Measurements from ENCODE around the gene NIT2.

DNA sequence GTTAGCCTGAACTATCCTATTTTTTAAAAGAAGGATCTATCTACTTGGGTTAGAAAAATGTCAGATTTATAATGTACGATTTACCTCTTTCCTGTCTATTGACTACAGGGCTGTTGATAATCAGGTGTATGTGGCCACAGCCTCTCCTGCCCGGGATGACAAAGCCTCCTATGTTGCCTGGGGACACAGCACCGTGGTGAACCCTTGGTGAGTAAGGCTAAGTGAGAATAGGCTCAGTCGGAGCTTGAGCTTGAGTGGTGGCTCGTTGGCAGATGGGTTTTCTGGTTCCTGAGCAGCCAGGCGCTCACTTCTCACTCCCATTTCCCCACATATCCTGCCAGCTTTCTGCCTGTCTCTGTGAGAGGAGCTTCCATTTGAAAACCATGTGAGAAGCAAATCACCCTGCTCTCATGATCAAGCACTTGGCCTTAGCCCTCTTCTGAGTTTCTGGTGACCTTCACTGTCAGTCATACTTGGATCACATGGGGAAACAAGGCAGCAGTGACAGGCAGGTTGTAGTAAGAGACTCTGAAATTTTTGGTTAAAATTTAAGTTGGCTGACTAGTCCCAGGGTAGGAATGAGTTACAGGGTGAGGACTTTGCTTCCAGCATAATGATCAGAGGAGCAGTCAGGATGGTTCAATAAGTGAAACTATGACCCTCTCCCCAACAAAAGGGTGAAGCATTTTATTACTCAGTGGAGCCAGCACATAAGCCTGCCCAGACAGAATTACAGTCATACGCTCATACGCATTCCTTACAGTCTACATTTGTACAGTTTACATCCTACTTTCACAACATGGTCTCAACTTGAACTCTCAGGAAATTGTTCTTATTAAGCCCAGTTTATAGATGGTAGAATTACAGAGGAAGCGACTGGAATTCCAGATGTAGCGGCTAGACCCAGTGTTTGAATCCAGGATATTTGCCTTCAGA is 18.0 kb downstream of the NIT2 start:
- TF ChIP-seq POLR2A (IDR thresholded peaks at IDR 0.05): no peak
- TF ChIP-seq, protein P1, sequence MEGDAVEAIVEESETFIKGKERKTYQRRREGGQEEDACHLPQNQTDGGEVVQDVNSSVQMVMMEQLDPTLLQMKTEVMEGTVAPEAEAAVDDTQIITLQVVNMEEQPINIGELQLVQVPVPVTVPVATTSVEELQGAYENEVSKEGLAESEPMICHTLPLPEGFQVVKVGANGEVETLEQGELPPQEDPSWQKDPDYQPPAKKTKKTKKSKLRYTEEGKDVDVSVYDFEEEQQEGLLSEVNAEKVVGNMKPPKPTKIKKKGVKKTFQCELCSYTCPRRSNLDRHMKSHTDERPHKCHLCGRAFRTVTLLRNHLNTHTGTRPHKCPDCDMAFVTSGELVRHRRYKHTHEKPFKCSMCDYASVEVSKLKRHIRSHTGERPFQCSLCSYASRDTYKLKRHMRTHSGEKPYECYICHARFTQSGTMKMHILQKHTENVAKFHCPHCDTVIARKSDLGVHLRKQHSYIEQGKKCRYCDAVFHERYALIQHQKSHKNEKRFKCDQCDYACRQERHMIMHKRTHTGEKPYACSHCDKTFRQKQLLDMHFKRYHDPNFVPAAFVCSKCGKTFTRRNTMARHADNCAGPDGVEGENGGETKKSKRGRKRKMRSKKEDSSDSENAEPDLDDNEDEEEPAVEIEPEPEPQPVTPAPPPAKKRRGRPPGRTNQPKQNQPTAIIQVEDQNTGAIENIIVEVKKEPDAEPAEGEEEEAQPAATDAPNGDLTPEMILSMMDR (IDR thresholded peaks at IDR 0.05 in 4 of 5, conservative IDR thresholded peaks at IDR 0.05 in 1 of 5): no peak
